ENCODE results near the gene C8B. TPM values are rescaled to one million over a fixed set of nuclear protein-coding genes. Genes with fewer than 3 reads are reported as not detected.

The C8B gene
- polyA plus RNA-seq, 1 donor from 2014 or later, result not detected

DNA sequence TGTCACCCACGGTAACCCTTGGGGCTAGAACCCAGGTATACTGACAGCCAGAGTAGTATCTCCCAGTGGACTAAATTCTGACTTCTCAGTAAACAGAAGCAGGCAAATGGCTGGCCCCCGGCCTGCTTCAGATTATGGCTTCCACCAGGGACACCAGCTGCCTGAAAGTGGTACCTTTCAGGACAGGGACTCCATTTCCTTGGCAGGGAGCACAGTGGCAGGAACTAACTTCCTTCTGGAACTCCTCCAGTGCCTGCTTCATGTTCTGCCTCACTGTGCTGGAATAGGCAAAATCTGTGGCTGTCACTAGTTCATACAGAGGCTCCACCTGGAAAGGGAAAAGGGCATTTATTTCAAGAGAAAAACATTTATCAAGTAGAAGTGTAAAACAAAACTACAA is 32.7 kb downstream of the C8B start:
- no peaks in the 10 kb centered on the region for H3K9me3 ChIP-seq (ENCODE audit: low read length)
- no peaks in the 10 kb centered on the region for H3K36me3 ChIP-seq (ENCODE audit: insufficient read depth, low read length)
- H3K9ac ChIP-seq (ENCODE audit: low read length), result no peak overlapping the region
- H3K79me2 ChIP-seq (replicated peaks; ENCODE audit: insufficient read depth, low read length), result no peaks in the 10 kb centered on the region
- H2AFZ ChIP-seq (ENCODE audit: low read depth, low read length), result no peak overlapping the region
- H4K20me1 ChIP-seq (ENCODE audit: insufficient read depth), result no peaks in the 10 kb centered on the region
- TF ChIP-seq, protein P1, sequence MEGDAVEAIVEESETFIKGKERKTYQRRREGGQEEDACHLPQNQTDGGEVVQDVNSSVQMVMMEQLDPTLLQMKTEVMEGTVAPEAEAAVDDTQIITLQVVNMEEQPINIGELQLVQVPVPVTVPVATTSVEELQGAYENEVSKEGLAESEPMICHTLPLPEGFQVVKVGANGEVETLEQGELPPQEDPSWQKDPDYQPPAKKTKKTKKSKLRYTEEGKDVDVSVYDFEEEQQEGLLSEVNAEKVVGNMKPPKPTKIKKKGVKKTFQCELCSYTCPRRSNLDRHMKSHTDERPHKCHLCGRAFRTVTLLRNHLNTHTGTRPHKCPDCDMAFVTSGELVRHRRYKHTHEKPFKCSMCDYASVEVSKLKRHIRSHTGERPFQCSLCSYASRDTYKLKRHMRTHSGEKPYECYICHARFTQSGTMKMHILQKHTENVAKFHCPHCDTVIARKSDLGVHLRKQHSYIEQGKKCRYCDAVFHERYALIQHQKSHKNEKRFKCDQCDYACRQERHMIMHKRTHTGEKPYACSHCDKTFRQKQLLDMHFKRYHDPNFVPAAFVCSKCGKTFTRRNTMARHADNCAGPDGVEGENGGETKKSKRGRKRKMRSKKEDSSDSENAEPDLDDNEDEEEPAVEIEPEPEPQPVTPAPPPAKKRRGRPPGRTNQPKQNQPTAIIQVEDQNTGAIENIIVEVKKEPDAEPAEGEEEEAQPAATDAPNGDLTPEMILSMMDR (IDR thresholded peaks at IDR 0.05; ENCODE audit: poor library complexity, severe bottlenecking), result no peak
- TF ChIP-seq, protein P2, sequence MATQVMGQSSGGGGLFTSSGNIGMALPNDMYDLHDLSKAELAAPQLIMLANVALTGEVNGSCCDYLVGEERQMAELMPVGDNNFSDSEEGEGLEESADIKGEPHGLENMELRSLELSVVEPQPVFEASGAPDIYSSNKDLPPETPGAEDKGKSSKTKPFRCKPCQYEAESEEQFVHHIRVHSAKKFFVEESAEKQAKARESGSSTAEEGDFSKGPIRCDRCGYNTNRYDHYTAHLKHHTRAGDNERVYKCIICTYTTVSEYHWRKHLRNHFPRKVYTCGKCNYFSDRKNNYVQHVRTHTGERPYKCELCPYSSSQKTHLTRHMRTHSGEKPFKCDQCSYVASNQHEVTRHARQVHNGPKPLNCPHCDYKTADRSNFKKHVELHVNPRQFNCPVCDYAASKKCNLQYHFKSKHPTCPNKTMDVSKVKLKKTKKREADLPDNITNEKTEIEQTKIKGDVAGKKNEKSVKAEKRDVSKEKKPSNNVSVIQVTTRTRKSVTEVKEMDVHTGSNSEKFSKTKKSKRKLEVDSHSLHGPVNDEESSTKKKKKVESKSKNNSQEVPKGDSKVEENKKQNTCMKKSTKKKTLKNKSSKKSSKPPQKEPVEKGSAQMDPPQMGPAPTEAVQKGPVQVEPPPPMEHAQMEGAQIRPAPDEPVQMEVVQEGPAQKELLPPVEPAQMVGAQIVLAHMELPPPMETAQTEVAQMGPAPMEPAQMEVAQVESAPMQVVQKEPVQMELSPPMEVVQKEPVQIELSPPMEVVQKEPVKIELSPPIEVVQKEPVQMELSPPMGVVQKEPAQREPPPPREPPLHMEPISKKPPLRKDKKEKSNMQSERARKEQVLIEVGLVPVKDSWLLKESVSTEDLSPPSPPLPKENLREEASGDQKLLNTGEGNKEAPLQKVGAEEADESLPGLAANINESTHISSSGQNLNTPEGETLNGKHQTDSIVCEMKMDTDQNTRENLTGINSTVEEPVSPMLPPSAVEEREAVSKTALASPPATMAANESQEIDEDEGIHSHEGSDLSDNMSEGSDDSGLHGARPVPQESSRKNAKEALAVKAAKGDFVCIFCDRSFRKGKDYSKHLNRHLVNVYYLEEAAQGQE (IDR thresholded peaks at IDR 0.05; ENCODE audit: borderline replicate concordance), result no peak
- TF ChIP-seq RAD21 (conservative IDR thresholded peaks at IDR 0.05), result no peak
- TF ChIP-seq TAF1 (IDR thresholded peaks at IDR 0.05; ENCODE audit: low read depth), result no peak
- TF ChIP-seq SMC3 (conservative IDR thresholded peaks at IDR 0.05; ENCODE audit: poor library complexity), result no peak
- TF ChIP-seq POLR2AphosphoS5 (IDR thresholded peaks at IDR 0.05), result no peak
- no peak for TF ChIP-seq EP300 (conservative IDR thresholded peaks at IDR 0.05; ENCODE audit: poor library complexity, severe bottlenecking)
- TF ChIP-seq MXI1 (conservative IDR thresholded peaks at IDR 0.05; ENCODE audit: poor library complexity, severe bottlenecking), result no peak
- TF ChIP-seq EZH2 (IDR thresholded peaks at IDR 0.05; ENCODE audit: borderline replicate concordance, insufficient read depth, low read length, poor library complexity, severe bottlenecking), result no peak
- no peak overlapping the region for H3K4me3 ChIP-seq (ENCODE audit: low read length)
- H3F3A ChIP-seq (ENCODE audit: insufficient read depth, low read length, poor library complexity, severe bottlenecking), result no peaks in the 10 kb centered on the region
- no peak overlapping the region for H3K4me2 ChIP-seq (ENCODE audit: low read length)
- no peaks in the 10 kb centered on the region for H3K27me3 ChIP-seq (ENCODE audit: insufficient read depth, low read depth, low read length)
- H3K9me2 ChIP-seq (ENCODE audit: insufficient read depth, low read length), result no peaks in the 10 kb centered on the region
- H3K27ac ChIP-seq (ENCODE audit: low read length), result no peak overlapping the region

DNA sequence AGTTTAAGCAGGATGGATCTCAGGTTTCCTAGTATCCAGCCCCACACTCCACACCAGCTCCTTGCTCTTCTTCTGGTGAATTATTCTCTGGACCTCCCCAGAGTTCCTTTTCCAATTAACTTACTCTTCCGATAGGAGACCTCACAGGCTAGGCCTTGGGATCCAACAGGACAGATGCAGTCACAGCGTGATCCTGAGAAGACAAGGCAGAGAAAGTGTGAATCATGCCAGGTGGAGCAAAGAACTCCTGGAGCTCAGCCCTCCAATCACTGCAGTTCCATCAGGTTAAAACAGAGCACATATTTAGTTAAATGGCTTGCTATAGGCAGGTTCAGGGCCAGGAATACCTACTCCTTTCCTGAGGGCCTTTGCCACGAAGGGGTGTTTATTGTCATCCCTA is 34.1 kb downstream of the C8B start:
- Histone ChIP-seq H2AFZ (ENCODE audit: low read depth, low read length) (no peak overlapping the region), H3K4me2 (ENCODE audit: low read length) (no peak overlapping the region), H3K9me2 (ENCODE audit: insufficient read depth, low read length) (no peaks in the 10 kb centered on the region), H3K4me3 (ENCODE audit: low read length) (no peak overlapping the region), H3K79me2 (replicated peaks; ENCODE audit: insufficient read depth, low read length) (no peaks in the 10 kb centered on the region), H3K9me3 (ENCODE audit: low read length) (no peaks in the 10 kb centered on the region), H3K27ac (ENCODE audit: low read length) (no peak overlapping the region), H3F3A (ENCODE audit: insufficient read depth, low read length, poor library complexity, severe bottlenecking) (no peaks in the 10 kb centered on the region), H3K9ac (ENCODE audit: low read length) (no peak overlapping the region), H4K20me1 (ENCODE audit: insufficient read depth) (no peaks in the 10 kb centered on the region), H3K27me3 (ENCODE audit: insufficient read depth, low read depth, low read length) (no peaks in the 10 kb centered on the region), H3K36me3 (ENCODE audit: insufficient read depth, low read length) (no peaks in the 10 kb centered on the region)
- TF ChIP-seq TAF1 (IDR thresholded peaks at IDR 0.05; ENCODE audit: low read depth) (no peak), EP300 (conservative IDR thresholded peaks at IDR 0.05; ENCODE audit: poor library complexity, severe bottlenecking) (no peak), MXI1 (conservative IDR thresholded peaks at IDR 0.05; ENCODE audit: poor library complexity, severe bottlenecking) (no peak), RAD21 (conservative IDR thresholded peaks at IDR 0.05) (no peak), POLR2AphosphoS5 (IDR thresholded peaks at IDR 0.05) (no peak), EZH2 (IDR thresholded peaks at IDR 0.05; ENCODE audit: borderline replicate concordance, insufficient read depth, low read length, poor library complexity, severe bottlenecking) (no peak), SMC3 (conservative IDR thresholded peaks at IDR 0.05; ENCODE audit: poor library complexity) (no peak)
- TF ChIP-seq, protein P1 (IDR thresholded peaks at IDR 0.05; ENCODE audit: poor library complexity, severe bottlenecking), result no peak
- TF ChIP-seq, protein P2 (IDR thresholded peaks at IDR 0.05; ENCODE audit: borderline replicate concordance), result no peak
